ENCODE results near the gene IGSF21. TPM values are rescaled to one million over a fixed set of nuclear protein-coding genes. Genes with fewer than 3 reads are reported as not detected.

IGSF21 gene
- total RNA-seq, 1 donor = not detected

- H3K27me3 ChIP-seq (ENCODE audit: insufficient read depth, low read length) = no peaks in the 10 kb centered on the region
- H3K4me3 ChIP-seq (ENCODE audit: insufficient read depth, low read length) = no peak overlapping the region
- TF ChIP-seq CTCF (IDR thresholded peaks at IDR 0.05; ENCODE audit: extremely low read depth, low read depth, low read length) = no peak
- no peak overlapping the region for H3K4me2 ChIP-seq (ENCODE audit: insufficient read depth, low read length)
- H4K20me1 ChIP-seq (ENCODE audit: insufficient read depth, low read length) = no peaks in the 10 kb centered on the region
- H3K27ac ChIP-seq (ENCODE audit: low read depth, low read length) = no peak overlapping the region
- no peak for DNase-seq (ENCODE audit: insufficient read length, low spot score, missing footprints)
- H2AFZ ChIP-seq (ENCODE audit: low read length) = no peak overlapping the region
- H3K4me1 ChIP-seq (ENCODE audit: insufficient read depth, low read length) = no peaks in the 10 kb centered on the region
- no peaks in the 10 kb centered on the region for H3K36me3 ChIP-seq (ENCODE audit: insufficient read depth, low read length)
- no peaks in the 10 kb centered on the region for H3K79me2 ChIP-seq (ENCODE audit: insufficient read depth, low read length)
- no peaks in the 10 kb centered on the region for H3K9me3 ChIP-seq (ENCODE audit: low read depth, low read length)
These were observed 217.5 kb downstream of the IGSF21 start for GRCh38 chr1:18325136-18325535.

DNA sequence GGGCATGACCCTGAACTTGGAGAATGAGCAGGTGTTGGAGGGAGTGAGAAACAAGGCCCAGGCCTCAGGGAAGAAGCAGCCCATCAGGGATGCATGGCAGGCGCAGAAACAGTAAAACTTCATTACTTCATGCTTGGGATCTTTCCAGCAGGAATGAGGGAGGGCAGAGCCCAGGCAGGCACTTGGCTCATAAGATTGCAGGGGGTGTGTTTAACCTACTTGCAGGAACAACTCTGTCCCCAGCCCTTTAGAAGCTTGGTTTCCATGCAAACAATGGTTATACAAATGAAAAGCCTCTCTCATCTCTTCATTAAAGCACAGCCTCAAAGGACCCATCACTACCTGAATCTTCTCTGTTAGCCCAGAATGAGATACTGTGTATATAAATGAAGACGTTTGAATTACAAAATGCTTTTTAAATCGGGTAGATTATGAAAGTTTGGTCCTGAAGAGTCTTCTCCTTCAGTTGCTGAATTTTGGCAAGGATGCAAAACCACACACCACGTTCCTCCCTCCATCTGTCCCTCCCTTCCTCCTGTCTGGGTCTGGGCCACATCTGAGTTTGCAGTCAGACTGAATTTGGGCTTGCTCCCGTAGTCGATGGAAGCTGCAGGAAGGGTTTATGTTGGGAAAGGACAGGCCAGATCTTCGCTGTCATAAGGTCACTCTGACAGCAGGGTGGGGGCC, 218.8 kb downstream of the IGSF21 start:
- Histone ChIP-seq H3K36me3 (ENCODE audit: insufficient read depth, low read length) (no peaks in the 10 kb centered on the region), H4K20me1 (ENCODE audit: insufficient read depth, low read length) (no peaks in the 10 kb centered on the region), H3K9me3 (ENCODE audit: low read depth, low read length) (no peaks in the 10 kb centered on the region), H3K4me2 (ENCODE audit: insufficient read depth, low read length) (no peak overlapping the region), H3K79me2 (ENCODE audit: insufficient read depth, low read length) (no peaks in the 10 kb centered on the region), H3K27ac (ENCODE audit: low read depth, low read length) (no peak overlapping the region), H3K27me3 (ENCODE audit: insufficient read depth, low read length) (no peaks in the 10 kb centered on the region), H3K4me3 (ENCODE audit: insufficient read depth, low read length) (no peak overlapping the region), H2AFZ (ENCODE audit: low read length) (no peak overlapping the region), H3K4me1 (ENCODE audit: insufficient read depth, low read length) (no peaks in the 10 kb centered on the region)
- DNase-seq (ENCODE audit: insufficient read length, low spot score, missing footprints) = no peak
- no peak for TF ChIP-seq CTCF (IDR thresholded peaks at IDR 0.05; ENCODE audit: extremely low read depth, low read depth, low read length)

DNA sequence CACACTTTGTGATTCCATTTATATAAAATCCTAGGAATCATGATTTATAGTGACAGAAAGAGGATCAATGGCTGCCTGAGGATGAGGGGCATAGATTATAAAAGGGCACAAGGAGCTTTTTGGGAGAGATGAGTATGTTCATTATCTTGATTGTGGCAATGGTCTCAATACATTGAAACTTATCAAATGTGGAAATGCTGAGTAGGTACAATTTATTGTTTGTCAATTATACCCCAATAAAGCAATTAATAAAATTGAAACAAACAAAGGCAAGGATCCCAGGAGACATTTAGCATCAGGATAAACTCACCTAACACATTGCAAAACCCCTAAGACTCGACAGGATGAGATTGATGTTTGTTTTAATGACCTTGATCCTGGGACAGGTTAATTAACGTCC, 220.1 kb downstream of the IGSF21 start:
- H3K27me3 ChIP-seq (ENCODE audit: insufficient read depth, low read length) = no peaks in the 10 kb centered on the region
- no peak overlapping the region for H2AFZ ChIP-seq (ENCODE audit: low read length)
- H3K4me1 ChIP-seq (ENCODE audit: insufficient read depth, low read length) = no peaks in the 10 kb centered on the region
- no peak for DNase-seq (ENCODE audit: insufficient read length, low spot score, missing footprints)
- no peak overlapping the region for H3K4me3 ChIP-seq (ENCODE audit: insufficient read depth, low read length)
- no peaks in the 10 kb centered on the region for H4K20me1 ChIP-seq (ENCODE audit: insufficient read depth, low read length)
- TF ChIP-seq CTCF (IDR thresholded peaks at IDR 0.05; ENCODE audit: extremely low read depth, low read depth, low read length) = no peak
- H3K27ac ChIP-seq (ENCODE audit: low read depth, low read length) = no peak overlapping the region
- H3K9me3 ChIP-seq (ENCODE audit: low read depth, low read length) = no peaks in the 10 kb centered on the region
- no peaks in the 10 kb centered on the region for H3K36me3 ChIP-seq (ENCODE audit: insufficient read depth, low read length)
- H3K4me2 ChIP-seq (ENCODE audit: insufficient read depth, low read length) = no peak overlapping the region
- no peaks in the 10 kb centered on the region for H3K79me2 ChIP-seq (ENCODE audit: insufficient read depth, low read length)

DNA sequence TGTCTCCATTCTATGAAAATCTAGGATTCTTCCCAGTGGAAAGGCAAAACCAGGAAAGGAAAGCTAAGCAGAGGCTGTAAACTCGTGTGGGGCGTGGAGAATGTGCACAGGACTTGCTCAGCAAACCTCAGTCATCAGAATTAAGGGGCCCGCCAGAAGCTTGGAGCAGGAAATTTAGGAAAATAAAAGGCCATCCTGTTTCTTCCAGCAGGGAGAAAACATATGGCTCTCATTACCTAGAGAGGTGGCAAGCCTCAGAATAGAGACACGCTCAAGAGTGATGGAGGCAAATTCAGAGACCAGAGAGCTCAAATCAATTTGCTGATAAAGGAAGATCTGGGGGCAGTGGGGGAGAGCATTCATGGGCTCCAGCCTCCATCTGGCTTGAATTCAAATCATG, 221.2 kb downstream of the IGSF21 start:
- Histone ChIP-seq H3K4me2 (ENCODE audit: insufficient read depth, low read length) (no peak overlapping the region), H3K36me3 (ENCODE audit: insufficient read depth, low read length) (no peaks in the 10 kb centered on the region), H4K20me1 (ENCODE audit: insufficient read depth, low read length) (no peaks in the 10 kb centered on the region), H3K79me2 (ENCODE audit: insufficient read depth, low read length) (no peaks in the 10 kb centered on the region), H3K4me1 (ENCODE audit: insufficient read depth, low read length) (no peaks in the 10 kb centered on the region), H3K27ac (ENCODE audit: low read depth, low read length) (no peak overlapping the region), H3K4me3 (ENCODE audit: insufficient read depth, low read length) (no peak overlapping the region), H3K27me3 (ENCODE audit: insufficient read depth, low read length) (no peaks in the 10 kb centered on the region), H3K9me3 (ENCODE audit: low read depth, low read length) (no peaks in the 10 kb centered on the region), H2AFZ (ENCODE audit: low read length) (no peak overlapping the region)
- no peak for DNase-seq (ENCODE audit: insufficient read length, low spot score, missing footprints)
- no peak for TF ChIP-seq CTCF (IDR thresholded peaks at IDR 0.05; ENCODE audit: extremely low read depth, low read depth, low read length)
